IMR-90 (cell line): Measurements from ENCODE around the gene KIF12. TPM values are rescaled to one million over a fixed set of nuclear protein-coding genes. Genes with fewer than 3 reads are reported as not detected.

ENCODE experiments used
- ATAC-seq: fragments of 200-7000 bp; cut with Tn5 transposase; 2 replicates; pipeline ENCODE4 v1.9.1; 2020; ENCODE audit warnings: low read depth, mild to moderate bottlenecking, moderate library complexity
- BruUV-seq: library from RNA; stranded (reverse); fragments of 400-500 nt; replicated peaks from 2 replicates; lab custom pipeline; 2021; lab: Mats Ljungman, UMichigan
- CTCF ChIA-PET: fragments of 300-600 bp; formaldehyde crosslinking; extraction: SDS; loops from one replicate; lab custom pipeline; 2021; ENCODE audit warnings: antibody characterized with exemption; lab: Yijun Ruan, JAX
- POLR2A ChIA-PET: fragments of 300-600 bp; sonication (Branson Sonifier 250); formaldehyde crosslinking; loops from one replicate; lab custom pipeline; 2022; ENCODE audit warnings: antibody characterized with exemption; ENCODE audit not compliant: unreplicated experiment; lab: Charles Lee
- DNase-seq: peaks from one replicate; pipeline ENCODE4 v3.0.0; 2013
- H2AFZ ChIP-seq: replicated peaks from 2 replicates; pipeline ENCODE3; 2013; ENCODE audit warnings: low read length, mild to moderate bottlenecking; ENCODE audit not compliant: poor library complexity
- H2AK5ac ChIP-seq: 2 replicates; pipeline ENCODE4 v1.6.1; 2013; ENCODE audit warnings: low read depth, low read length, inconsistent platforms
- H2AK9ac ChIP-seq: replicated peaks from 2 replicates; pipeline ENCODE3; 2013; ENCODE audit warnings: mild to moderate bottlenecking, low read depth, low read length, moderate library complexity; ENCODE audit not compliant: poor library complexity
- H2BK120ac ChIP-seq: 2 replicates; pipeline ENCODE4 v1.6.1; 2013; ENCODE audit warnings: low read depth, low read length, inconsistent platforms
- H2BK15ac ChIP-seq: 3 replicates; pipeline ENCODE4 v1.6.1; 2013; ENCODE audit warnings: low read depth, low read length, inconsistent platforms
- H2BK20ac ChIP-seq: 2 replicates; pipeline ENCODE4 v1.6.1; 2013; ENCODE audit warnings: low read depth, mild to moderate bottlenecking, inconsistent platforms, low read length, moderate library complexity
- H2BK5ac ChIP-seq: 2 replicates; pipeline ENCODE4 v1.6.1; 2013; ENCODE audit warnings: mild to moderate bottlenecking, low read depth, low read length, inconsistent platforms; ENCODE audit not compliant: poor library complexity, severe bottlenecking
- H3K14ac ChIP-seq: replicated peaks from 2 replicates; pipeline ENCODE4 v1.6.1; 2013; ENCODE audit warnings: low read depth, low read length, inconsistent platforms
- H3K18ac ChIP-seq: 2 replicates; pipeline ENCODE4 v1.6.1; 2013; ENCODE audit warnings: low read depth, low read length, control low read depth
- H3K23ac ChIP-seq: 2 replicates; pipeline ENCODE4 v1.6.1; 2013; ENCODE audit warnings: low read depth, low read length, inconsistent platforms
- H3K27ac ChIP-seq: 2 replicates; pipeline ENCODE4 v1.5.1; 2013; ENCODE audit warnings: mild to moderate bottlenecking, control low read depth, low read length; ENCODE audit not compliant: insufficient read depth
- H3K27me3 ChIP-seq: 2 replicates; pipeline ENCODE4 v1.6.1; 2013; ENCODE audit warnings: low read length; ENCODE audit not compliant: control insufficient read depth, insufficient read depth
- H3K36me3 ChIP-seq: 2 replicates; pipeline ENCODE4 v1.6.1; 2013; ENCODE audit warnings: low read length, mixed read lengths; ENCODE audit not compliant: control insufficient read depth, insufficient read depth
- H3K4ac ChIP-seq: 2 replicates; pipeline ENCODE4 v1.6.1; 2013; ENCODE audit warnings: low read depth, low read length, inconsistent platforms
- H3K4me1 ChIP-seq: 2 replicates; pipeline ENCODE4 v1.6.1; 2013; ENCODE audit warnings: low read length, mixed read lengths; ENCODE audit not compliant: control insufficient read depth, insufficient read depth
- H3K4me2 ChIP-seq: 2 replicates; pipeline ENCODE4 v1.6.1; 2013; ENCODE audit warnings: low read depth, mild to moderate bottlenecking, control low read depth, low read length, moderate library complexity
- H3K4me3 ChIP-seq: 2 replicates; pipeline ENCODE4 v1.5.1; 2013; ENCODE audit warnings: low read depth, mild to moderate bottlenecking, control low read depth, low read length, moderate library complexity; ENCODE audit not compliant: insufficient read depth
- H3K56ac ChIP-seq: 2 replicates; pipeline ENCODE4 v1.6.1; 2013; ENCODE audit warnings: low read length, inconsistent platforms; ENCODE audit not compliant: insufficient read depth; ENCODE audit errors: extremely low read depth
- H3K79me1 ChIP-seq, 2 experiments: 2 replicates each; pipeline ENCODE4 v1.6.1; 2013; ENCODE audit warnings: low read length in 2 of 2, inconsistent platforms in 1 of 2, low read depth in 1 of 2
- H3K9ac ChIP-seq: 2 replicates; pipeline ENCODE4 v1.6.1; 2013; ENCODE audit warnings: low read depth, low read length, control low read depth
- H3K9me1 ChIP-seq: 2 replicates; pipeline ENCODE4 v1.6.1; 2013; ENCODE audit warnings: low read length, inconsistent platforms; ENCODE audit not compliant: insufficient read depth
- H3K9me3 ChIP-seq: 2 replicates; pipeline ENCODE4 v1.6.1; 2013; ENCODE audit warnings: low read length; ENCODE audit not compliant: control insufficient read depth, insufficient read depth
- H4K20me1 ChIP-seq: 2 replicates; pipeline ENCODE4 v1.6.1; 2013; ENCODE audit warnings: low read length, inconsistent platforms; ENCODE audit not compliant: insufficient read depth
- H4K5ac ChIP-seq: 2 replicates; pipeline ENCODE4 v1.6.1; 2013; ENCODE audit warnings: mild to moderate bottlenecking, low read depth, low read length, control low read depth
- H4K8ac ChIP-seq, 2 experiments: 2 replicates each; pipeline ENCODE4 v1.6.1; 2013; ENCODE audit warnings: low read depth in 2 of 2, low read length in 2 of 2, control low read depth in 1 of 2, inconsistent platforms in 1 of 2
- H4K91ac ChIP-seq: 2 replicates; pipeline ENCODE4 v1.6.1; 2013; ENCODE audit warnings: low read depth, low read length, inconsistent platforms; ENCODE audit not compliant: insufficient read depth
- CTCF ChIP-seq: conservative IDR thresholded peaks from 2 replicates; pipeline ENCODE4 v1.5.1; 2012; ENCODE audit warnings: mild to moderate bottlenecking, low read depth, low read length, improper control_type of control experiment
- RAD21 ChIP-seq: IDR thresholded peaks from 2 replicates; pipeline ENCODE4 v1.6.1; 2012; ENCODE audit warnings: low read length, improper control_type of control experiment
- WGBS, 2 experiments: methylation state at CpG; one replicate each; pipeline versions ENCODE4 v1.1.5 to v1.1.7; 2013; ENCODE audit warnings: missing lambda C conversion rate in 2 of 2; ENCODE audit not compliant: insufficient read length in 1 of 2; ENCODE audit errors: extremely low coverage in 2 of 2; 5-methylcytosine and 5-hydroxymethylcytosine counted together
- dilution Hi-C: fragments of 300-500 bp; cut with HindIII; formaldehyde crosslinking; loops from one replicate; pipeline ENCODE4 v1.14.3; 2018; ENCODE audit warnings: low sequenced_read_pairs; ENCODE audit not compliant: unreplicated experiment
- in situ Hi-C: fragments of 300-500 bp; cut with MboI; formaldehyde crosslinking; loops from 3 replicates; pipeline ENCODE4 v1.14.3; 2019; ENCODE audit warnings: low sequenced_read_pairs, inconsistent platforms, mixed read lengths
- intact Hi-C: fragments of 100-400 bp; cut with micrococcal nuclease; formaldehyde crosslinking; loops from 2 replicates; pipeline ENCODE4 v1.10.0; 2022
- polyA plus RNA-seq, 3 experiments: library from polyadenylated mRNA; depleted of rRNA; stranded (reverse); fragments of >200 nt; gene quantifications; 2 replicates each; pipeline ENCODE4 v1.2.3, GENCODE V29; 2012; ENCODE audit warnings: low replicate concordance in 1 of 3
- total RNA-seq: library from RNA; depleted of rRNA; stranded (reverse); fragments of >200 nt; gene quantifications from 2 replicates; pipeline ENCODE4 v1.2.3, GENCODE V29; 2012

Gene KIF12
- total and polyA plus RNA-seq, 2 of the 4 experiments (the other 2 are of a cell fraction) = not detected

GRCh38 chr9:114055894-114056293 lies 43.2 kb downstream of the KIF12 start:
- Histone ChIP-seq H3K27me3 (no peaks in the 10 kb centered on the region), H4K20me1 (no peaks in the 10 kb centered on the region), H4K5ac (no peak overlapping the region), H2AK5ac (no peak overlapping the region), H3K27ac (no peak overlapping the region), H2BK120ac (no peak overlapping the region), H4K91ac (no peak overlapping the region), H3K4me1 (no peaks in the 10 kb centered on the region), H3K56ac (no peak overlapping the region), H2AFZ (no peak overlapping the region), H3K4ac (no peak overlapping the region), H3K18ac (no peak overlapping the region), H3K9me3 (no peaks in the 10 kb centered on the region), H3K4me2 (no peak overlapping the region), H3K4me3 (no peak overlapping the region), H4K8ac (no peak overlapping the region), H3K14ac (no peak overlapping the region), H2BK5ac (no peak overlapping the region), H3K9me1 (peaks cover 6% of the 10 kb centered on the region; the same call in 1 of the 2 replicates), H2AK9ac (no peak overlapping the region), H2BK15ac (no peak overlapping the region), H2BK20ac (no peak overlapping the region), H3K9ac (no peak overlapping the region), H3K23ac (no peak overlapping the region), H3K79me1 (no peaks in the 10 kb centered on the region), H3K36me3 (peaks cover 24% of the 10 kb centered on the region)
- no peak for ATAC-seq
- ChIA-PET CTCF (no interaction called here), POLR2A (no interaction called here)
- in situ Hi-C loops = no loop called here
- no peak for DNase-seq
- TF ChIP-seq RAD21 (no peak), CTCF (no peak)
- no TSS peak for BruUV-seq
- dilution Hi-C loops = no loop called here
- intact Hi-C loops = no loop called here
- no CpG with 5 or more reads among the region's 7 CpGs for WGBS, 2 experiments
